SK-N-SH (cell line): ENCODE results near the gene GSTM1.

Experiments used
- EP300 ChIP-seq, 2 experiments: IDR thresholded peaks; 2 replicates each; pipeline versions ENCODE4 v1.4.0 to v1.6.1; 2012; ENCODE audit warnings: borderline replicate concordance in 1 of 2, low read depth in 1 of 2, low read length in 1 of 2
- FOXJ3 ChIP-seq: sonication (generic); formaldehyde crosslinking; IDR thresholded peaks from 2 replicates; pipeline ENCODE4 v1.5.1; 2020; ENCODE audit warnings: mild to moderate bottlenecking, missing genetic modification reagents
- NFIC ChIP-seq: IDR thresholded peaks from 2 replicates; pipeline ENCODE4 v1.4.0; 2012; ENCODE audit warnings: borderline replicate concordance
- RAD21 ChIP-seq: IDR thresholded peaks from 2 replicates; pipeline ENCODE4 v1.6.1; 2012; ENCODE audit warnings: mild to moderate bottlenecking, low read length
- RXRA ChIP-seq: IDR thresholded peaks from 2 replicates; pipeline ENCODE4 v1.4.0; 2012; ENCODE audit warnings: low read depth, mild to moderate bottlenecking, borderline replicate concordance
- SMC3 ChIP-seq: IDR thresholded peaks from 2 replicates; pipeline ENCODE4 v1.6.1; 2012; ENCODE audit warnings: low read depth, low read length, improper control_type of control experiment
- TF ChIP-seq, protein P1 (sequence below): fragments of 200-600 bp; sonication (generic); IDR thresholded peaks from 2 replicates; pipeline ENCODE4 v1.6.1; 2017; ENCODE audit warnings: antibody characterized with exemption, mild to moderate bottlenecking, moderate library complexity
- TF ChIP-seq, protein P2 (sequence below): fragments of 150-350 bp; IDR thresholded peaks from 2 replicates; pipeline ENCODE4 v1.6.1; 2016; ENCODE audit warnings: mild to moderate bottlenecking, low read depth, low read length

DNA sequence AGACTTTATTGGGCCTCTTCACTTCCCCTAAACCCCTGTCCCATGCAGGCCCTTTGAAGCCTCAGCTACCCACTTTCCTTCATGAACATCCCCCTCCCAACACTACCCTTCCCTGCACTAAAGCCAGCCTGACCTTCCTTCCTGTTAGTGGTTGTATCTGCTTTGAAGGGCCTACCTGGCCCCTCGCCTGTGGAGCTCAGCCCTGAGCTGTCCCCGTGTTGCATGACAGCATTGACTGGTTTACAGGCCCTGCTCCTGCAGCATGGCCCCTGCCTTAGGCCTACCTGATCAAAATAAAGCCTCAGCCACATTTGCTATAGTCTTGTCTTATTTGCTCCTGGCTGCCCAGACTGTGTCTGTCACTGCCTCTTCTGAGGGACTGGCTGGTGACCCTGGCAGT, 26.2 kb upstream of the GSTM1 start:
- TF ChIP-seq SMC3, result no peak
- no peak for TF ChIP-seq NFIC
- TF ChIP-seq, protein P1, sequence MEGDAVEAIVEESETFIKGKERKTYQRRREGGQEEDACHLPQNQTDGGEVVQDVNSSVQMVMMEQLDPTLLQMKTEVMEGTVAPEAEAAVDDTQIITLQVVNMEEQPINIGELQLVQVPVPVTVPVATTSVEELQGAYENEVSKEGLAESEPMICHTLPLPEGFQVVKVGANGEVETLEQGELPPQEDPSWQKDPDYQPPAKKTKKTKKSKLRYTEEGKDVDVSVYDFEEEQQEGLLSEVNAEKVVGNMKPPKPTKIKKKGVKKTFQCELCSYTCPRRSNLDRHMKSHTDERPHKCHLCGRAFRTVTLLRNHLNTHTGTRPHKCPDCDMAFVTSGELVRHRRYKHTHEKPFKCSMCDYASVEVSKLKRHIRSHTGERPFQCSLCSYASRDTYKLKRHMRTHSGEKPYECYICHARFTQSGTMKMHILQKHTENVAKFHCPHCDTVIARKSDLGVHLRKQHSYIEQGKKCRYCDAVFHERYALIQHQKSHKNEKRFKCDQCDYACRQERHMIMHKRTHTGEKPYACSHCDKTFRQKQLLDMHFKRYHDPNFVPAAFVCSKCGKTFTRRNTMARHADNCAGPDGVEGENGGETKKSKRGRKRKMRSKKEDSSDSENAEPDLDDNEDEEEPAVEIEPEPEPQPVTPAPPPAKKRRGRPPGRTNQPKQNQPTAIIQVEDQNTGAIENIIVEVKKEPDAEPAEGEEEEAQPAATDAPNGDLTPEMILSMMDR, result no peak
- TF ChIP-seq RAD21, result no peak
- no peak for TF ChIP-seq FOXJ3 (CRISPR knock-in tag)
- TF ChIP-seq, protein P2, sequence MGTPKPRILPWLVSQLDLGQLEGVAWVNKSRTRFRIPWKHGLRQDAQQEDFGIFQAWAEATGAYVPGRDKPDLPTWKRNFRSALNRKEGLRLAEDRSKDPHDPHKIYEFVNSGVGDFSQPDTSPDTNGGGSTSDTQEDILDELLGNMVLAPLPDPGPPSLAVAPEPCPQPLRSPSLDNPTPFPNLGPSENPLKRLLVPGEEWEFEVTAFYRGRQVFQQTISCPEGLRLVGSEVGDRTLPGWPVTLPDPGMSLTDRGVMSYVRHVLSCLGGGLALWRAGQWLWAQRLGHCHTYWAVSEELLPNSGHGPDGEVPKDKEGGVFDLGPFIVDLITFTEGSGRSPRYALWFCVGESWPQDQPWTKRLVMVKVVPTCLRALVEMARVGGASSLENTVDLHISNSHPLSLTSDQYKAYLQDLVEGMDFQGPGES, result no peak
- TF ChIP-seq EP300 (IDR thresholded peaks at IDR 0.05; ENCODE audit: borderline replicate concordance in 1 of 2, low read depth in 1 of 2, low read length in 1 of 2), result no peak
- TF ChIP-seq RXRA, result no peak
